Peyer's patch (tissue), 4 donors: ENCODE results near the gene TDRD12.
"Not testable (repeated sequence)": the region's sequence is repeated elsewhere in the genome, so short reads cannot be mapped to it uniquely, and the experiment has no call there.

ENCODE experiments used
- CTCF ChIP-seq, 6 experiments: fragments of 450-650 bp in 4 of 6; fragments of 200-600 bp in 2 of 6; sonication (generic) in 1 of 6; IDR thresholded peaks; one replicate each; pipeline ENCODE4 v1.5.1; 2017 to 2019; ENCODE audit warnings: antibody characterized with exemption in 6 of 6, mild to moderate bottlenecking in 3 of 6, moderate library complexity in 1 of 6
- POLR2A ChIP-seq, 2 donors: fragments of 450-650 bp; IDR thresholded peaks; one replicate each; pipeline ENCODE4 v1.5.1; 2017; ENCODE audit warnings: antibody characterized with exemption in 2 of 2, mild to moderate bottlenecking in 2 of 2, moderate library complexity in 2 of 2

- not testable (repeated sequence) for TF ChIP-seq CTCF, POLR2A (IDR thresholded peaks at IDR 0.05)
Observed at GRCh38 chr19:32746631-32747196, 27.1 kb downstream of the TDRD12 start.
